ENCODE measurements around the gene SLC51B.

- TF ChIP-seq CTCF (conservative IDR thresholded peaks at IDR 0.05; ENCODE audit: low read length) (no peak), EZH2phosphoT487 (IDR thresholded peaks at IDR 0.05; ENCODE audit: borderline replicate concordance, low read depth, low read length) (no peak)
These were observed 47.0 kb downstream of the SLC51B start for GRCh38 chr15:65091946-65092770.

All from OCI-LY7 (cell line).